ENCODE measurements around the gene PIAS1. TPM values are rescaled to one million over a fixed set of nuclear protein-coding genes. Genes with fewer than 3 reads are reported as not detected.

The PIAS1 gene
- total and polyA plus RNA-seq, 9 of the 15 experiments (the other 6 are each of a cell fraction or from before 2014, with no cell fraction given), result 18.0 to 59.1 (median 28.5) TPM

DNA sequence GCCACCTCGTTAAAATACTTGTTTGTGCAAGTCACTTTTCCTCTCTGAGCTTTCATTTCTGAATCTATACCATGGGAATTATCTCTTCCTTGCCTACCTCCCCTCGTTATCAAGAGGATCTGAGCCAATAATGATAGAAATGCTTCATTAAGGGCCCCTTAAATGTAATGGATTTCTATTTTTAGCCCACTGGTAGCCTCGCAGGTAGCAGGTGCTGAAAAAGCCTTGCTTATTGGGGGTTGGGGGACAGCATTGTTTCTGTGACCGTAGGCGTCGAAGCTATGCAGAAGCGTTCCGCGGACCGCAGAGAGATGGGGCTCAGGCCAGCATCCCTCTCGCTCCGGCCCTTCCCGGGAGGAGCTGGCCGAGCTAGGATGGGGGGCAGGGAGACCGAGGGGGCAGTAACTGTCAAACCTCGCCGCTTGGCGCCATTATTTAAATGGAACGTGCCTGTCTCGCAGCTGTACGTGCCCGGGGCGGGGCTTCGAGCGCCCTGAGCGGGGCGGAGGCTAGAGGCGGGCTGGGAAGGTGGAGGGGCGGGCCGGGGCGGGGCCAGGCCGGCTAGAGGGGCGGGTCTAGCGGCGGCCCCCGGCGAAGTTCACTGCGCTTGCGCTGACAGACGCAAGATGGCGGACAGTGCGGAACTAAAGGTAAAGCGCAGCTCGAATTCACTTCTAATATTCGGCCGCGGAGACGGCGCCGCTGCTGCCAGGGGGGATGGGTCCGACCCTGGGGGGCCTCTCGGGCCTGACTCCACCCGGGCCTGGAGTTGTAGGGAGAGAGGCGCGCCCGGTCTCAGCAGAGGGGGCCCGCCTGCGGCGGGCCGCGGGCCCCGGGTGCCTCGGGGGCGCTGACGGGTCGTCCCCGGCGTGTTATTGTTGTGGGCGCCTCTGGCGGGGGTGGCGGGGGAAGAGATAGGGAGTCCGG lies at the start of gene PIAS1 (continued):
- TF ChIP-seq, protein P1, sequence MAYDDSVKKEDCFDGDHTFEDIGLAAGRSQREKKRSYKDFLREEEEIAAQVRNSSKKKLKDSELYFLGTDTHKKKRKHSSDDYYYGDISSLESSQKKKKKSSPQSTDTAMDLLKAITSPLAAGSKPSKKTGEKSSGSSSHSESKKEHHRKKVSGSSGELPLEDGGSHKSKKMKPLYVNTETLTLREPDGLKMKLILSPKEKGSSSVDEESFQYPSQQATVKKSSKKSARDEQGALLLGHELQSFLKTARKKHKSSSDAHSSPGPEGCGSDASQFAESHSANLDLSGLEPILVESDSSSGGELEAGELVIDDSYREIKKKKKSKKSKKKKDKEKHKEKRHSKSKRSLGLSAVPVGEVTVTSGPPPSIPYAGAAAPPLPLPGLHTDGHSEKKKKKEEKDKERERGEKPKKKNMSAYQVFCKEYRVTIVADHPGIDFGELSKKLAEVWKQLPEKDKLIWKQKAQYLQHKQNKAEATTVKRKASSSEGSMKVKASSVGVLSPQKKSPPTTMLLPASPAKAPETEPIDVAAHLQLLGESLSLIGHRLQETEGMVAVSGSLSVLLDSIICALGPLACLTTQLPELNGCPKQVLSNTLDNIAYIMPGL (CRISPR knock-in tag; IDR thresholded peaks at IDR 0.05), result no peak
- TF ChIP-seq RBM39 (optimal IDR thresholded peaks at IDR 0.05; ENCODE audit: low read depth, low read length) (no peak), ZNF140 (CRISPR knock-in tag; IDR thresholded peaks at IDR 0.05) (no peak), POLR3A (IDR thresholded peaks at IDR 0.05; ENCODE audit: borderline replicate concordance, extremely low read depth, insufficient read depth, insufficient read length) (no peak), ZNF644 (tag; IDR thresholded peaks at IDR 0.05; ENCODE audit: low read depth) (no peak), NR2C2 (CRISPR knock-in tag; IDR thresholded peaks at IDR 0.05) (peak; percentile 77), NR2C2 (tag; IDR thresholded peaks at IDR 0.05) (peak; percentile 70; the same call in 1 of the 2 replicates), SMAD1 (IDR thresholded peaks at IDR 0.05; ENCODE audit: low read depth, low read length, partially characterized antibody) (peak; percentile 61), NEUROD1 (IDR thresholded peaks at IDR 0.05; ENCODE audit: borderline replicate concordance, low read depth, low read length, partially characterized antibody) (no peak), SIRT6 (IDR thresholded peaks at IDR 0.05; ENCODE audit: low read depth, low read length) (no peak), LEF1 (IDR thresholded peaks at IDR 0.05) (0 out of 2 replicates have a peak, but pooled peaks have one; percentile 21)
- TF ChIP-seq, protein P2, sequence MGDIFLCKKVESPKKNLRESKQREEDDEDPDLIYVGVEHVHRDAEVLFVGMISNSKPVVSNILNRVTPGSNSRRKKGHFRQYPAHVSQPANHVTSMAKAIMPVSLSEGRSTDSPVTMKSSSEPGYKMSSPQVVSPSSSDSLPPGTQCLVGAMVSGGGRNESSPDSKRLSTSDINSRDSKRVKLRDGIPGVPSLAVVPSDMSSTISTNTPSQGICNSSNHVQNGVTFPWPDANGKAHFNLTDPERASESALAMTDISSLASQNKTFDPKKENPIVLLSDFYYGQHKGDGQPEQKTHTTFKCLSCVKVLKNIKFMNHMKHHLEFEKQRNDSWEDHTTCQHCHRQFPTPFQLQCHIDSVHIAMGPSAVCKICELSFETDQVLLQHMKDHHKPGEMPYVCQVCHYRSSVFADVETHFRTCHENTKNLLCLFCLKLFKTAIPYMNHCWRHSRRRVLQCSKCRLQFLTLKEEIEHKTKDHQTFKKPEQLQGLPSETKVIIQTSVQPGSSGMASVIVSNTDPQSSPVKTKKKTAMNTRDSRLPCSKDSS (IDR thresholded peaks at IDR 0.05; ENCODE audit: low read depth, partially characterized antibody), result no peak
- TF ChIP-seq, protein P3, sequence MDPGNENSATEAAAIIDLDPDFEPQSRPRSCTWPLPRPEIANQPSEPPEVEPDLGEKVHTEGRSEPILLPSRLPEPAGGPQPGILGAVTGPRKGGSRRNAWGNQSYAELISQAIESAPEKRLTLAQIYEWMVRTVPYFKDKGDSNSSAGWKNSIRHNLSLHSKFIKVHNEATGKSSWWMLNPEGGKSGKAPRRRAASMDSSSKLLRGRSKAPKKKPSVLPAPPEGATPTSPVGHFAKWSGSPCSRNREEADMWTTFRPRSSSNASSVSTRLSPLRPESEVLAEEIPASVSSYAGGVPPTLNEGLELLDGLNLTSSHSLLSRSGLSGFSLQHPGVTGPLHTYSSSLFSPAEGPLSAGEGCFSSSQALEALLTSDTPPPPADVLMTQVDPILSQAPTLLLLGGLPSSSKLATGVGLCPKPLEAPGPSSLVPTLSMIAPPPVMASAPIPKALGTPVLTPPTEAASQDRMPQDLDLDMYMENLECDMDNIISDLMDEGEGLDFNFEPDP (CRISPR knock-in tag; IDR thresholded peaks at IDR 0.05), result no peak
- TF ChIP-seq, protein P4, sequence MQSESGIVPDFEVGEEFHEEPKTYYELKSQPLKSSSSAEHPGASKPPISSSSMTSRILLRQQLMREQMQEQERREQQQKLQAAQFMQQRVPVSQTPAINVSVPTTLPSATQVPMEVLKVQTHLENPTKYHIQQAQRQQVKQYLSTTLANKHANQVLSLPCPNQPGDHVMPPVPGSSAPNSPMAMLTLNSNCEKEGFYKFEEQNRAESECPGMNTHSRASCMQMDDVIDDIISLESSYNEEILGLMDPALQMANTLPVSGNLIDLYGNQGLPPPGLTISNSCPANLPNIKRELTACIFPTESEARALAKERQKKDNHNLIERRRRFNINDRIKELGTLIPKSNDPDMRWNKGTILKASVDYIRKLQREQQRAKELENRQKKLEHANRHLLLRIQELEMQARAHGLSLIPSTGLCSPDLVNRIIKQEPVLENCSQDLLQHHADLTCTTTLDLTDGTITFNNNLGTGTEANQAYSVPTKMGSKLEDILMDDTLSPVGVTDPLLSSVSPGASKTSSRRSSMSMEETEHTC (IDR thresholded peaks at IDR 0.05), result no peak
- TF ChIP-seq, protein P5, sequence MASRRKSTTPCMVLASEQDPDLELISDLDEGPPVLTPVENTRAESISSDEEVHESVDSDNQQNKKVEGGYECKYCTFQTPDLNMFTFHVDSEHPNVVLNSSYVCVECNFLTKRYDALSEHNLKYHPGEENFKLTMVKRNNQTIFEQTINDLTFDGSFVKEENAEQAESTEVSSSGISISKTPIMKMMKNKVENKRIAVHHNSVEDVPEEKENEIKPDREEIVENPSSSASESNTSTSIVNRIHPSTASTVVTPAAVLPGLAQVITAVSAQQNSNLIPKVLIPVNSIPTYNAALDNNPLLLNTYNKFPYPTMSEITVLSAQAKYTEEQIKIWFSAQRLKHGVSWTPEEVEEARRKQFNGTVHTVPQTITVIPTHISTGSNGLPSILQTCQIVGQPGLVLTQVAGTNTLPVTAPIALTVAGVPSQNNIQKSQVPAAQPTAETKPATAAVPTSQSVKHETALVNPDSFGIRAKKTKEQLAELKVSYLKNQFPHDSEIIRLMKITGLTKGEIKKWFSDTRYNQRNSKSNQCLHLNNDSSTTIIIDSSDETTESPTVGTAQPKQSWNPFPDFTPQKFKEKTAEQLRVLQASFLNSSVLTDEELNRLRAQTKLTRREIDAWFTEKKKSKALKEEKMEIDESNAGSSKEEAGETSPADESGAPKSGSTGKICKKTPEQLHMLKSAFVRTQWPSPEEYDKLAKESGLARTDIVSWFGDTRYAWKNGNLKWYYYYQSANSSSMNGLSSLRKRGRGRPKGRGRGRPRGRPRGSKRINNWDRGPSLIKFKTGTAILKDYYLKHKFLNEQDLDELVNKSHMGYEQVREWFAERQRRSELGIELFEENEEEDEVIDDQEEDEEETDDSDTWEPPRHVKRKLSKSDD (conservative IDR thresholded peaks at IDR 0.05; ENCODE audit: low read length), result 0 out of 2 replicates have a peak, but pooled peaks have one; percentile 14

All from K562 (cell line).